ENCODE results near the gene SNX13.
A peak's percentile ranks its signal among the peaks of the same experiment; 100 is the strongest.

SNX13 gene

GRCh38 chr7:17848516-17848915 lies 91.8 kb downstream of the SNX13 start:
- Histone ChIP-seq H3K9me3 (ENCODE audit: insufficient read depth, low read depth, low read length) (no peaks in the 10 kb centered on the region), H3K27ac (ENCODE audit: low read depth, low read length) (no peak overlapping the region), H3K4me3 (ENCODE audit: low read depth, low read length) (no peak overlapping the region), H3K18ac (ENCODE audit: low read length) (no peak overlapping the region), H4K8ac (ENCODE audit: low read depth, low read length) (no peak overlapping the region), H2BK120ac (ENCODE audit: insufficient read depth, low read length, poor library complexity) (no peak overlapping the region), H4K12ac (ENCODE audit: low read depth, low read length) (no peak overlapping the region), H3K23ac (ENCODE audit: low read length) (no peak overlapping the region), H4K91ac (ENCODE audit: low read depth, low read length) (no peak overlapping the region), H3K79me1 (ENCODE audit: low read length) (peaks cover 4% of the 10 kb centered on the region), H2BK5ac (ENCODE audit: low read depth, low read length, poor library complexity) (no peak overlapping the region), H3K9ac (ENCODE audit: low read length) (no peak overlapping the region), H3K4ac (ENCODE audit: low read depth, low read length) (no peak overlapping the region), H3K14ac (ENCODE audit: low read length) (peak overlapping the region; percentile 0), H3K27me3 (ENCODE audit: insufficient read depth, low read length) (no peaks in the 10 kb centered on the region), H3K79me2 (ENCODE audit: control insufficient read depth, insufficient read depth, low read length, poor library complexity) (no peaks in the 10 kb centered on the region), H2AK5ac (ENCODE audit: low read length) (no peak overlapping the region), H2AFZ (ENCODE audit: insufficient read depth, low read length, poor library complexity) (no peak overlapping the region), H3K4me2 (ENCODE audit: low read length) (no peak overlapping the region), H3K36me3 (ENCODE audit: control insufficient read depth in 1 of 2, insufficient read depth in 2 of 2, low read length in 2 of 2) (peaks cover 7 to 10% of the 10 kb centered on the region in 2 experiments), H2BK12ac (ENCODE audit: low read length) (no peak overlapping the region), H3K4me1 (ENCODE audit: control insufficient read depth in 1 of 2, insufficient read depth in 2 of 2, low read length in 2 of 2) (peaks cover 4 to 8% of the 10 kb centered on the region in 2 experiments)
- WGBS (ENCODE audit: extremely low coverage, insufficient coverage, insufficient read length), result no CpG with 5 or more reads among the region's 10 CpGs
- DNase-seq, result no peak

- Histone ChIP-seq H3K4ac (ENCODE audit: low read depth, low read length) (no peak overlapping the region), H3K79me2 (ENCODE audit: control insufficient read depth, insufficient read depth, low read length, poor library complexity) (no peaks in the 10 kb centered on the region), H4K12ac (ENCODE audit: low read depth, low read length) (no peak overlapping the region), H3K23ac (ENCODE audit: low read length) (no peak overlapping the region), H4K91ac (ENCODE audit: low read depth, low read length) (no peak overlapping the region), H3K9me3 (ENCODE audit: insufficient read depth, low read depth, low read length) (no peaks in the 10 kb centered on the region), H3K4me1 (ENCODE audit: control insufficient read depth in 1 of 2, insufficient read depth in 2 of 2, low read length in 2 of 2) (peaks cover 4 to 8% of the 10 kb centered on the region in 2 experiments), H3K18ac (ENCODE audit: low read length) (no peak overlapping the region), H2BK120ac (ENCODE audit: insufficient read depth, low read length, poor library complexity) (no peak overlapping the region), H3K27me3 (ENCODE audit: insufficient read depth, low read length) (no peaks in the 10 kb centered on the region), H4K8ac (ENCODE audit: low read depth, low read length) (no peak overlapping the region), H3K79me1 (ENCODE audit: low read length) (peaks cover 4% of the 10 kb centered on the region), H3K27ac (ENCODE audit: low read depth, low read length) (no peak overlapping the region), H3K4me3 (ENCODE audit: low read depth, low read length) (no peak overlapping the region), H3K36me3 (ENCODE audit: control insufficient read depth in 1 of 2, insufficient read depth in 2 of 2, low read length in 2 of 2) (peaks cover 7 to 9% of the 10 kb centered on the region in 2 experiments), H3K9ac (ENCODE audit: low read length) (no peak overlapping the region), H2AK5ac (ENCODE audit: low read length) (no peak overlapping the region), H2BK5ac (ENCODE audit: low read depth, low read length, poor library complexity) (no peak overlapping the region), H2AFZ (ENCODE audit: insufficient read depth, low read length, poor library complexity) (no peak overlapping the region), H2BK12ac (ENCODE audit: low read length) (no peak overlapping the region), H3K4me2 (ENCODE audit: low read length) (no peak overlapping the region), H3K14ac (ENCODE audit: low read length) (no peak overlapping the region)
- no CpG with 5 or more reads among the region's 5 CpGs for WGBS (ENCODE audit: extremely low coverage, insufficient coverage, insufficient read length)
- DNase-seq, result no peak
These were observed 93.4 kb downstream of the SNX13 start for GRCh38 chr7:17846935-17847334.

- H3K79me1 ChIP-seq (ENCODE audit: low read length), result peaks cover 4% of the 10 kb centered on the region
- H3K18ac ChIP-seq (ENCODE audit: low read length), result no peak overlapping the region
- H3K4me2 ChIP-seq (ENCODE audit: low read length), result no peak overlapping the region
- no peak overlapping the region for H2BK120ac ChIP-seq (ENCODE audit: insufficient read depth, low read length, poor library complexity)
- no peak overlapping the region for H3K14ac ChIP-seq (ENCODE audit: low read length)
- no peak for DNase-seq
- H2AFZ ChIP-seq (ENCODE audit: insufficient read depth, low read length, poor library complexity), result no peak overlapping the region
- whole genome bisulfite sequencing (ENCODE audit: extremely low coverage, insufficient coverage, insufficient read length), result no CpG with 5 or more reads among the region's 4 CpGs
- no peak overlapping the region for H3K4me3 ChIP-seq (ENCODE audit: low read depth, low read length)
- no peaks in the 10 kb centered on the region for H3K9me3 ChIP-seq (ENCODE audit: insufficient read depth, low read depth, low read length)
- peaks cover 4 to 8% of the 10 kb centered on the region in 2 experiments for H3K4me1 ChIP-seq (ENCODE audit: control insufficient read depth in 1 of 2, insufficient read depth in 2 of 2, low read length in 2 of 2)
- no peak overlapping the region for H3K4ac ChIP-seq (ENCODE audit: low read depth, low read length)
- no peaks in the 10 kb centered on the region for H3K79me2 ChIP-seq (ENCODE audit: control insufficient read depth, insufficient read depth, low read length, poor library complexity)
- H2AK5ac ChIP-seq (ENCODE audit: low read length), result no peak overlapping the region
- no peak overlapping the region for H3K9ac ChIP-seq (ENCODE audit: low read length)
- H3K27ac ChIP-seq (ENCODE audit: low read depth, low read length), result no peak overlapping the region
- no peak overlapping the region for H4K8ac ChIP-seq (ENCODE audit: low read depth, low read length)
- no peak overlapping the region for H2BK5ac ChIP-seq (ENCODE audit: low read depth, low read length, poor library complexity)
- H3K23ac ChIP-seq (ENCODE audit: low read length), result no peak overlapping the region
- no peak overlapping the region for H2BK12ac ChIP-seq (ENCODE audit: low read length)
- no peak overlapping the region for H4K12ac ChIP-seq (ENCODE audit: low read depth, low read length)
- H4K91ac ChIP-seq (ENCODE audit: low read depth, low read length), result no peak overlapping the region
- H3K27me3 ChIP-seq (ENCODE audit: insufficient read depth, low read length), result no peaks in the 10 kb centered on the region
- peaks cover 7 to 9% of the 10 kb centered on the region in 2 experiments for H3K36me3 ChIP-seq (ENCODE audit: control insufficient read depth in 1 of 2, insufficient read depth in 2 of 2, low read length in 2 of 2)
These were observed 95.1 kb downstream of the SNX13 start for GRCh38 chr7:17845197-17845547.

GRCh38 chr7:17844514-17845196 lies 95.6 kb downstream of the SNX13 start:
- H3K23ac ChIP-seq (ENCODE audit: low read length), result no peak overlapping the region
- no peak overlapping the region for H2BK5ac ChIP-seq (ENCODE audit: low read depth, low read length, poor library complexity)
- no peak overlapping the region for H3K4me3 ChIP-seq (ENCODE audit: low read depth, low read length)
- H3K18ac ChIP-seq (ENCODE audit: low read length), result no peak overlapping the region
- no peaks in the 10 kb centered on the region for H3K9me3 ChIP-seq (ENCODE audit: insufficient read depth, low read depth, low read length)
- H3K79me1 ChIP-seq (ENCODE audit: low read length), result peaks cover 4% of the 10 kb centered on the region
- H3K36me3 ChIP-seq (ENCODE audit: control insufficient read depth in 1 of 2, insufficient read depth in 2 of 2, low read length in 2 of 2), result peaks cover 7 to 9% of the 10 kb centered on the region in 2 experiments
- no peak overlapping the region for H2AK5ac ChIP-seq (ENCODE audit: low read length)
- H3K4ac ChIP-seq (ENCODE audit: low read depth, low read length), result no peak overlapping the region
- no peak overlapping the region for H2BK120ac ChIP-seq (ENCODE audit: insufficient read depth, low read length, poor library complexity)
- peak in 1 of 2 donors; percentile 79 for DNase-seq
- H4K8ac ChIP-seq (ENCODE audit: low read depth, low read length), result no peak overlapping the region
- H3K9ac ChIP-seq (ENCODE audit: low read length), result no peak overlapping the region
- no CpG with 5 or more reads among the region's 3 CpGs for WGBS (ENCODE audit: extremely low coverage, insufficient coverage, insufficient read length)
- H3K27ac ChIP-seq (ENCODE audit: low read depth, low read length), result no peak overlapping the region
- H3K4me1 ChIP-seq (ENCODE audit: control insufficient read depth in 1 of 2, insufficient read depth in 2 of 2, low read length in 2 of 2), result peaks cover 4 to 8% of the 10 kb centered on the region in 2 experiments
- H4K12ac ChIP-seq (ENCODE audit: low read depth, low read length), result no peak overlapping the region
- no peak overlapping the region for H2BK12ac ChIP-seq (ENCODE audit: low read length)
- no peak overlapping the region for H3K4me2 ChIP-seq (ENCODE audit: low read length)
- no peaks in the 10 kb centered on the region for H3K27me3 ChIP-seq (ENCODE audit: insufficient read depth, low read length)
- no peak overlapping the region for H3K14ac ChIP-seq (ENCODE audit: low read length)
- H3K79me2 ChIP-seq (ENCODE audit: control insufficient read depth, insufficient read depth, low read length, poor library complexity), result no peaks in the 10 kb centered on the region
- no peak overlapping the region for H4K91ac ChIP-seq (ENCODE audit: low read depth, low read length)
- H2AFZ ChIP-seq (ENCODE audit: insufficient read depth, low read length, poor library complexity), result no peak overlapping the region

All from trophoblast cell (in vitro differentiated cells and primary cell).